GM23338 (cell line): ENCODE data around the gene SYT12.

Experiments used
- CTCF ChIP-seq, 2 experiments: fragments of 200-600 bp in 1 of 2; sonication (generic) in 1 of 2; conservative IDR thresholded peaks; 2 replicates each; pipeline versions ENCODE4 v1.5.1 to v1.6.1; 2016 to 2017; ENCODE audit warnings: antibody characterized with exemption in 2 of 2, low read depth in 2 of 2, mild to moderate bottlenecking in 2 of 2, moderate library complexity in 1 of 2
- EZH2 ChIP-seq: fragments of 200-600 bp; sonication (generic); IDR thresholded peaks from one replicate; pipeline ENCODE4 v1.8.0; 2017; ENCODE audit warnings: antibody characterized with exemption, mild to moderate bottlenecking, low read depth; ENCODE audit not compliant: unreplicated experiment
- REST ChIP-seq: IDR thresholded peaks from one replicate; pipeline ENCODE4 v1.6.1; 2018; ENCODE audit warnings: antibody characterized with exemption; ENCODE audit not compliant: unreplicated experiment

- TF ChIP-seq REST (no peak), CTCF (conservative IDR thresholded peaks at IDR 0.05; ENCODE audit: low read depth in 2 of 2) (no peak), EZH2 (no peak)
These were observed 9.0 kb downstream of the SYT12 start for GRCh38 chr11:67031791-67032561.
